SK-N-DZ (cell line): Measurements from ENCODE around the gene RBPJL.
"Not testable (repeated sequence)": the region's sequence is repeated elsewhere in the genome, so short reads cannot be mapped to it uniquely, and the experiment has no call there.

Experiments
- DNase-seq: peaks from one replicate; pipeline ENCODE4 v3.0.0-alpha.2; 2015; ENCODE audit warnings: low spot score

RBPJL gene

DNA sequence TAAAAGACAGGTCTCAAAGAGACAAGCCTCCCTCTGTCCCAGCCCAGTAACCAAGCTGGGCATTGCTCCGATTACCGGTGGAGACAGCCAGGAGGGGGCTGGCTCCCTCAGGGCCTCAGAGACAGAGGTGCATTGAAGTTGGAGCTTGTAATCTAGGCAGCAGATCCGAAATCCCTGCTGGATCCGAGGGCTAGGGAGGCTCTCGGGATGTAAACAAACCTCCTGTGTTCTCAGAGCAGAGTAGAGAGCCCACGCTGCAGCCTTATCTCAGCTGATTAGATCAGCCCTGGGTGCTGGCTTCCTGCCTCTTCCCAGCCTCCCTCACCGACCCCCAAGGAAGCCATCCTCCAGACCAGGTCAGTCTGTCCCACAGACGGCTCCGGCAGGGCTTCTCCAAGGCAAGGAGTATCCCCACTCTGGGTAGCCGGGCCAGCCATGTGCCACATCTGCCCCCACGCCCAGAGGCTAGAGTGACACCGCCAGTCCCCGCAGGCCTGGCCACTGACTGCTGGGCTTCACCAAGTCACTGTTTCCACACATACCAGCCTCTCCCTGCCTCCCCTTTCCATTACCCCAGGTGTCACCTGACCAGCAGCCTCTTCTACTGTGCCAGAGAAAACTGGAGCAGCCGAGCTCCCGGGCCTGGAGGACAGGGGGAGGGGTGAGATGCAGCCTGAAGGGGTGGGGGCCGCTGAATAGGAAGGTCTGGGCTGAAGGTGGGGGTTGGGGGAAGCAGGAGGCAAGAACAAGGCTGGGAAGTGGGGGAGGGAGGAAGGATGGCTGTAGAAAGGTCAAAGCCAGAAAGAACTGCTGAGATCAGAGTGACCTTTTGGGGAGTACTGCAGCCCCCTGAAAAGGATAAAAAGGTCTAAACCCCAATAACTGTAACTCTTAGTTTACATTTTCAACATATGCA is 35.6 kb downstream of the RBPJL start:
- DNase-seq = peak; percentile 85

DNA sequence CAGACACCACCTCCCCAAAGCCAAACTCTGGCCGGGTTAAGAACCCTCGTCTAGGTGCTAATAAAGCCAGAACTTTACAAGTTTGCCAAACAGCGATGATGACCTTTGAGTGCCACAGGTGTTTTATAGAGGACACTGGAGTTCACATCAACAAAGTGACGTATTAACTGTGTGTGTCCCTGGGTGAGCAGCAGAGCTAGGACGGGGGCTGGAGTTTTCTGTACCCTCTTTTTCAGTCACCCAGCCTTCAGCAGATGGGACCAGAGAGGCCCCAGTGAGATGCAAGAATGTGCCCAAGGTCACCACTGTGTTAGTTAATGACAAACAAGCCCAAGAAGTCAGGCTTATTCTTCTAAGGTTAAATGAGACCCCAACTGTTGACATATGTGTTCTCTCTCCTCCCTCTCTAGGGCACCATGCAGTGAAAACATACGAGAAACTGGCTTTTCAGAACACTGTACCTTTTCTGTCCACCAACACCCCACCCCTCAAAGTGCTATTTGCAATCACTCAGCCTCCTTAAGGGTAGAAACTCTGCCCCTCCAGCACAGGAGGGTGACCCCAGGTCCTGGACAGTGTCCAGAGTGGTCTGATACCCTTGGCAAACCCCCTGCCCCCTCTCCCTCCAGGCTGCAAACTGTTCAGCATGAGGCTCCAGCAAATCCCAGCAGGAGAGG is 36.4 kb downstream of the RBPJL start:
- no peak for DNase-seq

DNA sequence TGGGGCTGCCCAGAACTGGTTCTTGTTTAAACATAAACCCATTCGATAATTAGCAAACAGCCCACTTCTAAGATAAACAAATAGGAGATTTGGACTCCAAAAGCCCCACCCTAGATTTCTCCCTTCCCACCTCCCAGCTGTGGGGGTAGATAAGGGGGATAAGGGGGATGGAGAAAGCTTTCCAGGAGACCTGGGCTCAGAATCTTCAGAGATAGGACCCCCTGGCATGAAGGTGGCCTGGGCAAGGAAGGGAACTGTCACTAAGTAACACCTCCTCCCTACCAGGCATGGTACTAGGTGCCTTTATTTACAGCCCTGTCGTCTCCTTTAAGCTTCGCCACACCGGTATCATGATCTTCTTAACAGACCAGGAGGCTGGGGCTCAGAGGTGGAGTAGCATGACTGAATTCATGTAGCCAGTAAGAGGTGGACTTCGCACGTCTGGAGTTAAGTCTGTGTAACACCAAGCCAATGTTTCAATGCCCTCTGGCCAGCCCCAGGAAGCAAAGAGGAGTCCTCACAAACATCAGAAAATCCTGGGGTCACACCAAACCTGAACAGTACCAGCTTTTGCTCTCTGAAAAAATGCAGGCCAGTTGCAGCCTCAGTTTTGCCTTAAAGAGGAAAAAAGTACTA is 37.0 kb downstream of the RBPJL start:
- DNase-seq = no peak

DNA sequence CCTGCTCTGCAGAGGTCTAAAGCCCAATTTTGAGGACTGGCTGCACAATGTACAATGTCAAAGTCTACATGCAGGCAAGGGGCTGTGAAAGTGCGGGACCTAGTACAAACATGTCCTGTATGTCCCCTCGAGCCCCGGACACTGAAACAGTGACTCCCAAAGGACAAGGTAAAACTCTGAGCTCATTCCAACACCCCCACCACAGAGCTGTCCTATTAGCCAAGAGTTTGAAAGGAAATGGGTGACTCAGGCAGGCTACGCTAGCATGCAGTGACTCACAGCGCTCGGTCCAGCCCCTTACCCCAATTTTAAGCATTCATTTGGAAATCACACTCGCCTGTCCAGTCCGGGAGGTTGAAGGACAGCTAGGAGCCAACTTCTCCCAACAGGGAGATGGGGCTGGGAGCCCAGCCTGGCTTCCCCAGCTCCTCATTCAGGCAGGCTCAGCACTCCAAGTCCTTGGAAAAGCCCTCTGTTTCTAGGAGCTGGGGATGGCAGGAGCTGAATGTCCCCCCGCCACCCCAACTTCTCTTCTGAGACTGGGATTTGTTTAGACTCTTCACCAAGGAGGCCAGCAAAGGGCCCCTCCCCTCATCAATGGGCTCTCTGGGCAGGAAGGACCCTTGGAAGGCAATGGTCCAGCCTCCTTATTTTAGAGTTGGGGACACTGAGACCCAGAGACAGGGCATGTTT is 37.7 kb downstream of the RBPJL start:
- DNase-seq = no peak

DNA sequence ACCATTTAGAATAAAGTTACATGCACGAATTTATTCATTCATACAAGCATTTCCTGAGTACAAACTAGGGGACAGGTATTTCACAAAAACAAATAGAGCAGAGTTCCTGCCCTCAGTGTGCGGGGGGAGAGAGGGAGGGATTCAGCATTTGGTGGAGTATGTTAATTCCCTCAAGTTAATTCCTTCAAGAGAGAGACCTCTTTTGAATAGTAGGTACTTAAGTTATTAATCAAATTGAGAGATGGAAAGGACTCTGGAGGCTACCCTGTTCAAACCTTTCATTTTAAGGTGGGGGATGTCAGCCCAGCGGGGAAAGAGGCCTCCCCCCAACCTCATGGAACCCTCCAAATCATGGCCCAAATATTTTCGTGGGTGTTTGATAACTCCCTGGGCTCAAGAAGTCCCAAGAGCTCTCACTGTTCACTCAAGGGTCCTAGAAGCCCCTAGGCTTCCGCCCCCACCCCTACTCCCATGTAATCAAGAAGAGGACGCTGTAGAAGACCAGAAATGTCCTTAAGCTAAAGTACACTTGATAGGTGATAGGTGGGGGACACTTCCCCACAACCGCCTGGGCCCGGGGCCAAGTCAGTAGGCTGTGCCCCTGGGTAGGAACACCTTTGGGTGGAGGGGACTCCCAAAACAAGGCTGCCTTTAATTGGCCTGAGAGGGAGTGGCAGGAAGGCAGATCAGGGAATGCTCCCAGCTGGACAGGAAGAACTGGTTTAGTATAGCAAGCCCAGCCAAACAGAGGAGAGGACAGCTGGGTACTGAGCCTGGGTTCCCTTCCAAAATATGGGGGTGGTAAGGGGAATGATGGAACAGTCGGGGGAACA is 38.7 kb downstream of the RBPJL start:
- DNase-seq = no peak

DNA sequence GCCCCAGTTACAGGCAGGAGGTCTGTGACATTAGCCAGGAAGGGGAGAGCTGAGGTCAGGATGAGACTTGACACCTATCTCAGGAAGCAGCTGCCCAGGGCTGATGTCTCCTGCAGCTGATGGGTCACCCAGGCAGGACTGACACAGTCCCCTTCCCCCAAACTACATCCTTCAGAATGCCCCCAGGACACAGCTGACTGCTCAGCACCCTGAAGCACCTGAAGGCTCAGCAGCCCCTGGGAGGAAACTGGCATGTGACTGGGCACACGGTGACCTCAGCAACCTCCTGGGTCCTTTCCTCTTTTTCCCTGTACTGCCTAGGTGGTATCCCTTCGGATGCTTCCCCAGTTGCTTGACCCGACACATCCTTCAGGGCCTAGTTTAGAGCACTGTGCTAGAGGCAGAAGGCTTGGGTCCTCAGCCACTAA is 39.7 kb downstream of the RBPJL start:
- no peak for DNase-seq

DNA sequence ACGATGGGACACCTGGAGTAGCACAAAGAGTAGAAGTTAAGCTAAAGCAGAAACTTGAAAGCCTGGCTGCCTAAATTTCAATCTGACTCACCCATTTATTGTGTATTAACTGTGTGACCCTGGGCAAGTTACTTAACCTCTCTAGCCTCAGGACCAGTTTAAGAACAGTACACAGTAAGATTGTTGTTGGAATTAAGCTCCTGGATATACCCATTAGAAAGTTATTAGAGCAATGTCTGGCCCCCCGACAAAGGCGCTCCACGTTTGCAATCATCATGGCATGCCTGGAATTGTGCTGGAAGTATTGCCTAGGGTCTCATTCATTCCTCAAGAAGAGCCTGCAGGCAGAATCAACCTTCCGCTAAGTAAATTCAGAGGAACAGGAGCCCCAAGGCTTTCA is 40.2 kb downstream of the RBPJL start:
- no peak for DNase-seq

DNA sequence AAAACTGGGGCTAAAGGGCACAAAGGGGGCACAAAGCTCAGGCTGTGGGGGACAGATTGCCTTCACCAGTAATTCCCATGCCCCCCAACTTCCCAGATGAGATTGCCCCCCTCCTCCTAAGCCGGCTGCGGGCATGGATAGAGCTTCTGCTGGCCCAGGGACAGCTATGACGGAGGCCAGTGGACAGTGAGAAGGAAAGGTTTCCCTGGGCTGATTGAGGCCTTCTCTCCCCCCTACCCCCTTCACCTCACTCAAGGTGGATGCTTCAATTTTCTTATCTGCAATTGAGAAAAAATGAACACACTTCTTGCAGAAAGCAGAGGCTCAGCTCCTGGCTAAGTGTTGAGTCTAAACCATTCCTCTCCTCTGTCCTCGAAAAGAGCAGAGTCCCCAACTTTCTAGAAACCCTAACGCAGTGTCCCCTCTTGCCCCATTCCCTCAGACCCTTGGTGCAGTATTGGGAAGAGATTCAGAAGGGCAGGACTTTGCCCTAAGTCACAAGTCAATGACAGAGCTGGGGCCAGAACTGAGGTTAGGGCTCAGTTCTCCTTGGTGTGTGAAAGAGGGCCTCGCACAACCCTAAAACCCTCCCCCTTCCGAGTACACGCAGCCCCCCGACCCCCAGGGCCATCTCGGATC is 40.8 kb downstream of the RBPJL start:
- no peak for DNase-seq

DNA sequence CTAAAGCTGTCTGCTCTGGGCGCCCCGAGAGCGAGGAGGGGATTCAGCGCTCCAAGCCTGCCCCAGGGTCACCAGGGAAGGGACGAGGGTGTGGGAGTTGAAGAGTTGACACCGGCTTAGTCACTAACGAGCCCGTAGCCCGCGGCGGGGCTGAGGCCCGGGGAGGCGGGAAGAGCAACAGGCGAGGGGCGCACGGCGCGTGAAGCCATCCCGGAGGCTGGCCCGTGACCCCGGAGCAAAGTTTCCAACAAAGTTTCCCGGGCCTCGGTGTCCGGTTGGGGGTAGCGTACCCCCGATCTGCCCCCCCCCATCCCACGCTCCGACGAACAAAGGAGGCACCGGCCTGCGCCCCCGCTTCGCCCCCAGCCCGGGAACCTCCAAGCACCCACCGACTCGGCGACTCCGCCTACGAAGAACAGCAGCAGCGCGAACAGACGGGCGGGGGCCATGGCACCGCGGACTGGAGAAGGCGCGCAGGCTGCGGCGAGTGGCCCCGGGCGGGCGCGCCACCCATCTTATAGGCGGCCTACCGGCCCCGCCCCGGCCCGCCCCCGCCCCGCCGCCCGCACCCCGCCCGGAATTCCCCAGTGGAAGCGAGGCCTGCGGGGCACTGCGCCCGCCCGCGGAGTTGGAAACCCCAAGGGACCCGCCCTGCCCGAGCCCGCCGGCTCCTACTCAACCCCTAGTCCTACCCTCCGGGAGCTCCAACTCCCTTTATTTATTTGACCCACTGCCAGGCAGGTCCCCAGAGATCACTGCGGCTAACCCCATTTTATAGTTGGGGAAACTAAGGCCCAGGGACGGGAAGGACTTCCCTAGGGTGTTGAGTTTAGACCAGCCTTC is 41.5 kb downstream of the RBPJL start, which contains the start of gene SDC4:
Gene SDC4 (minus strand): TSS at position 489 of the 843 bp plus-strand sequence. CDS start 40 bp downstream, at position 449.
- DNase-seq = no peak

DNA sequence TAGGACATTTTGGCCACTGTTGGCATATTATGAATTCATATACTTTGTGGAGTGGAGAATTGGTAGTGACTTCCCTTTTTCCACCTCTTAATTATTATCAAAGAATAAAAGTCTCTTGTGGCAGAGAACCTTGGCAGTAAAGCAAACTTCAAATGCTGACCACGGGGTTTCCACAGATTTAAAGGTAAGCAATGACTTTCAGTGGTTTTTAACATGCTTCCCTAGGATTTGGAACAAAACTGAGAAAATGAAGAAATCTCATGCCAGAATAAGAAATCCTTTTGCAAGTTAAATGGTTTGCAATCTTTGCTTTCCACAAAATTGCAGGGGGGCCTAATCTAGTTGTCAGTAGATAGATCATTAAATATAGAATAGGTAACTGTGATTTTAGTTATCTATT is 43.6 kb downstream of the RBPJL start:
- no peak for DNase-seq

DNA sequence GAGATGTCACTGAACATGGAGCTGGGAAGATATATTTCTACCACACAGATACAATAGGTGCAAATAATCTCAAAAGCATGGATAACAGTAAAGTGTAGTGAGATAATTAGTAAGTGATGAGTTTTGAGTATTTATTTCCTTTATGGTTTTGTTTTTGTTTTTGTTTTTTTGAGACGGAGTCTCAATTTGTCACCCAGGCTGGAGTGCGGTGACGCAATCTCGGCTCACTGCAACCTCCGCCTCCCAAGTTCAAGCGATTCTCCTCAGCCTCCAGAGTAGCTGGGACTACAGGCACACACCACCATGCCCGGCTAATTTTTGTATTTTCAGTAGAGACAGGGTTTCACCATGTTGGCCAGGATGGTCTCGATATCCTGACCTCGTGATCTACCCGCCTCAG is 44.2 kb downstream of the RBPJL start:
- not testable (repeated sequence) for DNase-seq

DNA sequence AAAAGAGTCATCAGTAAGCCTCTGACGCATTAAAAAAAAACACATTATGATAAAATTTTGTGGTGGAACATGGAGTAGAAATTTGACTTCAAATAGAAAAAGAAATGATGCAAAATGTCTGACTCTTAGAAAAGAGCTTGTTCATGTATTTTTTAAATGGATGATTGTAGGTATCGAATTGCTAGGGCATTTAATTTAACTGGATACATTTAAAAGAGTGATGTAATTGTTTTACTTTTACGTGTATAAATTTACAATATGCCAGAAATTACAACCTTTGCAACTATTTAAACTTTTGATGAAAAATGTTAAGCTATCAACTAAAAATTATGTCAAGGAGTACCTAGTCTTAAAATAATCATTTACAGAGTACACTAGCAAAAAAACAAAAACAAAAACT is 46.1 kb downstream of the RBPJL start:
- no peak for DNase-seq

DNA sequence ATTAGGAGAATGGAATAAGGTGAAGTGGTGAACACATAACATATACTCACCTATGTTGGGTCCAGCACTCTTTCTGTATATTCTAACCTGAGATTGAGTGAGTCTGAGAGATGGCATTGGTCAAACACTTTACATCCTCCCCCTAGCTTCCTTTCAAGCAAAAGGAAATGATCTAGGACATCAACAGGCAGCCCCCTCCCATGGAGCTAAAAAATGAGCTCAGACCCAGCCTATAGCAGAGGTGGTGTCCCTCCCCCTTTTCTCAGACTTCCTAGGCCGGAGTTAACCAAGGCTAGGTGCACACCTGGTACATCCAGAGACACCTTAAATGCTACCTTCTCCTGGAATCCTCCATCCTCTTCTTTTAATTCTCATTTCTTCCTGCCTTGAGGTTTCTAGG is 47.1 kb downstream of the RBPJL start:
- DNase-seq = no peak

DNA sequence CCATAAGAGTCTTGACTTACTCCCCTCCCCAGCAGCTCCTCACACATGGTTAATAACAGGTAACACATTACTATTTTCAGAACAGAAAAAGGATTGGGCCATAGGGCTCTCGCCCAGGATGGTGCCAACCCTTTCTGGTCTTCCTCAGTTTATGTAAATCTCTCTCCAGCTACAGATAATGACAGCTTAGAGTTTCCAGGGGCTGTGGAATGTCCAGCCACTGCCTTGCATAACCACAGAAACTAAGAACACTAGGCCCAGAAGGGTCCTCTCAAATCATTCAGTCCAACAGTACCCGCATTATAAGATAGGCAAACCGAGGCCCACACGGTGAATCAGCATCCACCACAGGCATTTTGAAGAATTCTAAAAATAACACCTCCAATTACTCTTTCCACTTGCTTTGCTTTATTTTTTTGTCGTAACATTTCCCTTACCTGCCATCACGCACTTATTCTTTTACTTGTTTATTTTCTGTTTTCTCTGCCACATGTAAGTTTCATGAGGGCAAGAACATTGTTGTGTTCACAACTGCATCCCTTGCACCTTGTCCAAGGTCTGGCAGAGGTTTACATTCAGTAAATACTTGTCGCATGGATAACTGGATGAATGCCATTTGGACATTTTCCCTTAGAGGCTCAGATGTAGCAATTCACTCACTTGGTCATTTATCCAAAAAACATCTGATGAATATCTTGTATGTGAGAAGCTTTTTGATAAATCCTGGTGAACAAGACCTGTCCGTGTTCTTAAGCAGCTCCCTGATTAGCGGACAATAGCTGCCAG is 48.0 kb downstream of the RBPJL start:
- DNase-seq = no peak

DNA sequence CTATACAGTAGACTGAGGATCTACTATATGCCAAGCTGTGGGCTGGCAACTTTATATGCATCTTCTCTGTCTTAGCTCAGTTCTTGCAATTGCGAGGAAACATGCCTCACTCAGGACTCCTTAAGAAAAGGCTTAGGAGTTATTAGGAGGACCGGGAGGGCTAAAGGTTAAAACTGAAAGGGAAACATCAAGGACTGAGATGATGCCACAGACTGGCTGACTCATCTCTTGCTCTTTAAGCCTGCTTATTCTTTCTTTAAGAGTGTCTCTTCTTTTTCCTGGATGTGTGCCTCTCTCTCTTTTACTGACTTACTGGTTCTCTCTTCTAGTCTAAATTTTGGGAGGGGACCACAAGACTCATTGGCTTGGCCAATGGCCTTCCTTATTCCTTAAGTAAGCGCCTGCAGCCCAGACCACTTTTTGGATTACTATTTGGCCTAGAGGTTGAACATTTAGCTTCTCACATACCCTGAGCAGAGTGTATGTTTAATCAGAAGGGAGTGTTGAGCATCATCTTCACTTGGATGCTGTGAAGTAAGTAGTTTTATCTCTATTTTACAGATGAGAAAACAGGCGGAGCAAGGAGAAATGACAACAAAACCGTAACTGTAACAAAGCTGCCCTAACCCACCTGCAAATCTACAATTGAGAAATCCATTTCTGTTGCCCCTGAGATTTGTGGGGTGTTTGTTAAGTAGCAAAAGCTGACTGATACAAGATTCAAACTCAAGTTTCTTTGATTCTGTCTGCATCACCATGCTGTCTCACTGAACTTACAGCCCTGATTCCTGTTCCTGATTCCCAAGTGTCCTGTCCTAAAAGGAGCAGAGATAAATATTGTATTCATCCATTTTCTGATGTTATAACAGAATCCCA is 48.8 kb downstream of the RBPJL start:
- DNase-seq = no peak

DNA sequence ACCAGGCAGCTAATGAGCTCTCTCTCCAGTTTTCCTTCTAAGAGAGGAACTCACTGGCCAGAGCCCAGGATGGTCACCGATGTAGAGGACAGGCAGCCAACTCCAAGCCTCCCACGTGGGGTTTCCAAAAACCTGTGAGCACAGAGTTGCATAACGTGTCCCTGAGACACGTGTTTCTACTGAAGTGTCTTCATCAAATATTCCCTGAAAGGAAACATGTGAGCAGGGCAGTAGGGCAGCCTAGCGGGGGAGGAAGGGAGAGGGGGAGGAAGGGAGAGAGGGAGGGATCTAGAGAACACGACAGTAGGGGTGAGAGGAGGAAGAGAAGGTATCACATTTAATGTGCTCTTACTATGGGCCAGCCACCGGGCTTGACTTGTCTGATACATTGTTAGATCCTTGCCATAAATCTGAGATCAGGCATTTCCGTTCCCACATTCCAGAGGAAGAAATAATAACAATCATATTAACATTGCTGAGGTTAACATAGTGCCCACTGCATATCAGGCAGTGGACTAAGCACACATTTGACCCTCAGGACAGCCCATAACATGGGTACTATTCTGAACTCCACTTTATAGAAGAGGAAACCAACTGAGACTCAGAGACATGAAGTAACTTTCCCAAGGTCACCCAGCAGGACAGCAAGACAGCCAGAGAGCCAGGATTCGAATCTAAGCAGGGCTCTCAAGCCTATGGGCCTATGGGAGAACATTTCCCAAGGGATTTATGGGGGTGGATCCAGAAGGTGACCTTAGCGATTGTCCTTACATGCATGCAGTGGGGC is 51.8 kb downstream of the RBPJL start:
- no peak for DNase-seq

DNA sequence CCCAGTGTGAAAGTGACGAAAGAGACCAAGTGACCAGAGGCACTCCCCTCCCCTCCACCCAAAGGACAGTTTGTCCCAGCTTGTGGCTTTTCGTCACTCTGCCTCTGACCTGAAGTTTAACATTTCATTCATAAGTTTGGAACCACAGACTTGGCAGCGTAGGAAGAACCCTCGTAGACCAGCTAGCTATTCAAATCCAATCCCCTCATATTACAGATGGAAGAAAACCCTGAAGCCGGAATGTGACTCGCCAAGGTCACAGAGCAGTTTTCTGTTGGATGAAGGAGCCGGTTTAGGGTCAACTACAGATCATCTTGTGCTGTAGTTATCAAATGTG is 52.4 kb downstream of the RBPJL start:
- DNase-seq = no peak
